ENCODE measurements around the gene SLC44A3. TPM values are rescaled to one million over a fixed set of nuclear protein-coding genes. Genes with fewer than 3 reads are reported as not detected.

Gene SLC44A3
- polyA plus RNA-seq, 4 donors, result 11.6 to 103 (median 78.2) TPM

DNA sequence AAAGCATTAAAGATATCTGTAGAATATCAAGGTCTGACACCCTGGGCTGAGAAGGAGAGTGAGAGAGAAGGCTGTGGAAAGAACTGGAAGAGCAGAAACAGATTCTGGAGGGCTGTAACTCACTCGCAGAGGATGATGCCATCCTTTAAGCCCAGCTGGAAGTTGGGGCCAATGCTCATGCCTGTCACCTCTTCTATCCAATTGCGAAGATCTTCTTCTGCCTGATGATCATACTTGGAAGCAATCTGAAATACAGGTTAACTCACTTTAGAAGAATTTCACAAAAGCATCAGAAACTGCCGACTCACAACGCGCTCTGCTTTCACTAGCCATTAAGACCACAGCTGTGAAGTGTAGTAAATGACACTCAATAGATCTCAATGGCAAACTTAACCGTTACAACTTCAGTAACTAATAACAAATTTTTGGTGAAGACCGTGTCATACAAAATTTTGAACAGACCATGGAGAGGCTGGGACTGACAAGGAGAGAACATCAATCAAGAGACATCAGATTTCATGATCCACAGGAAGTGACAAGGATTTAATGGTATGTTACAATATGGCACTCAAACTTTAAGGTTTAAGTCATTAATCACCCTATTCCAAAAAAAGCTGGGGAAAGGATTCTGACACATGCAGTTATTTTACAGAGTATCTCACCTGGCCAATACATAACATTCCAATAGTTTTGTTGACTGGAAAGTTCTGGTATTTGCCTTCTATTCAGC is 83.3 kb downstream of the SLC44A3 start:
- DNase-seq (ENCODE audit: low read depth in 4 of 4, low spot score in 3 of 4), result no peak

- DNase-seq (ENCODE audit: low read depth in 4 of 4, low spot score in 3 of 4), result no peak
Measured at GRCh38 chr1:94905207-94905606, 85.0 kb downstream of the SLC44A3 start.

GRCh38 chr1:94906382-94906781 is 86.2 kb downstream of the SLC44A3 start:
- DNase-seq (ENCODE audit: low read depth in 4 of 4, low spot score in 3 of 4), result no peak

GRCh38 chr1:94907136-94907535 is 87.0 kb downstream of the SLC44A3 start:
- DNase-seq (ENCODE audit: low read depth in 4 of 4, low spot score in 3 of 4), result no peak

DNA sequence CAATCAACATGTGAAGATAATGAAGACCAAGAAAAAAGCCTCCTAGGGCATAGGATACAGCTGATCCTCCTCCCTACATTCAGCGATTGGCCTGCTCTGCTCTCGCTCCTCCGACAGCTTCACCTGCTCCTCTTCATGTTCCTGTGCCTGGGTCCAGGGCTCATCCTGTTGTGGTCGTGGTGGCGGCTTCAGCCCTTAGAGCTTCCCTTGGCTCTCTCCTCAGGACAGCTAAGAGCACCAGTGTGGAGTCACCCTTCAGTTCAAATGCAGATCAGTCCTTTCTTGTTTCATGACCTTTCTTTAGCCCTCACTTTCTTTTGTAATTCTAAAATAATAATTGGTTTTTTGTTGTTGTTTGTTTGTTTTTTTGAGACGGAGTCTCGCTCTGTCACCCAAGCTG is 88.0 kb downstream of the SLC44A3 start:
- DNase-seq (ENCODE audit: low read depth in 4 of 4, low spot score in 3 of 4), result no peak

DNA sequence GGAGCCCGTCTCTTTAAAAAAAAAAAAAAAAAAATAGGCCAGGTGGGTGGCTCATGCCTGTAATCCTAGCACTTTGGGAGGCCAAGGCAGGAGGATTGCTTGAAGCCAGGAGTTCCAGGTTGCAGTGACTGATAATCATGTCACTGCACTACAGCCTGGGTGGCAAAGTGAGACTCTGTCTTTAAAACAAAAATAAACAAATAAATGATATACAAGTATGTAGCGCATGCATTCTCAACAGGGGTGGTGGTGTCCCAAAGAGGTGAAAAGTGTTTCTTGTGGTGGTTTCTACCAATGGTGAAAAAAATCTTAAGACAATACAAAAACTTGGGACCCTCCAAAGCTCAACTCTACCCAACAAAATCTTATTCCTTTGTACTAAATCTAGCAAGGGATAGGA is 88.8 kb downstream of the SLC44A3 start:
- no peak for DNase-seq (ENCODE audit: low read depth in 4 of 4, low spot score in 3 of 4)

GRCh38 chr1:94909486-94909885 is 89.3 kb downstream of the SLC44A3 start:
- no peak for DNase-seq (ENCODE audit: low read depth in 4 of 4, low spot score in 3 of 4)

GRCh38 chr1:94912263-94913184 is 92.4 kb downstream of the SLC44A3 start:
- DNase-seq (ENCODE audit: low read depth in 4 of 4, low spot score in 3 of 4), result no peak

DNA sequence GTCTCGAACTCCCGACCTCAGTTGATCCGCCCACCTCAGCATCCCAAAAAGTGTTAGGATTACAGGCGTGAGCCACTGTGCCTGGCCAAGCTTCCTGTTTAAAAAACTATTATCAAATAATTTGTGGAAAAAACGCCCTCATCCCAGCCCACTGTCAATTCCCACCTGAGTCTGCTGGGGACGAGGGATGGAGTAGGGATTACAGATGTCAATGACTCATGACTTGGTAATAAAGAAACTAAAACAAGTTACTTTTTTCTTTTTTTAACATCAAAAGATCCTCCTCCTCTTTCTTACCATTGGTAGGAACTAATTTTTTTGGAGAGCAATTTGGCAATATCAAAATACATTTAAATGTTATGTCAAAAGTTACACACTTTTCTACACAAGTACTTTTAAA is 97.1 kb downstream of the SLC44A3 start:
- no peak for DNase-seq (ENCODE audit: low read depth in 4 of 4, low spot score in 3 of 4)

DNA sequence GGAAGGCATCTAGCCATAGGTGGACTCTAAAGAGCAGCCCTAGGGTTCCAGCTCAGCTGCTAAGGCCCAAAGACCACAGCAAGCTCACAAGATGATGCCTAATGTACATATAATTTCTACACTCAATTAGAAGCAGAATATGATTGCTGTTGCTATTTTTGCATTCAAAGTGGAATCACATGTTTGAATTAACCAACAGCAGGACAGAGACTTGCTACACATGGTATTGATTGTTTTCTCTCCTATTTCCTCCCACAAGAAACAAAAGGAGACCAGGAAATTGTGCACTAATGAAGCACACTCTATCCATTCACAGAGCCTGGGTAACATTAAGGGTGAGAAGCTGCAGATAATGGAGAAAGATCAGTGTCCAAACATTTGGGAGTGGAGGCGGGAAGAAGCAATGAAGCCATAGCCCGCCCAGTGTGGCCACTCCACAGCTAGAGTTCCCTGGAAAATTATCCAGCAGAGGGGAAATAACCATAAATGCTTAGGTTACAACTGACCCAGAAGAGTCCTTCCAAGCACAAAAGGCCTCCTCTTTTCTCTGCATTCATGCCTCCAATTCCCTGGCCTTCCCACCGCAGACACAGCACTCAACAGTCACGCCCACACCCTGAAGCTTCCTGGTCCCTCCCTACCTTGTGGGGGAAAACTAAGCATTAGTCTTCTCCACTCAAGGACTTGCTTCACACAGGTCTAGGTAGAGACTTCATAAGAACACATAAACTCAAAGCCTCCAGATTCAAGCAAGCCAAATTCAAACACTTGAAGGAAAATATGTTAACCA is 99.3 kb downstream of the SLC44A3 start:
- no peak for DNase-seq (ENCODE audit: low read depth in 4 of 4, low spot score in 3 of 4)

- DNase-seq (ENCODE audit: low read depth in 4 of 4, low spot score in 3 of 4), result no peak
Measured at GRCh38 chr1:94920061-94920460, 99.9 kb downstream of the SLC44A3 start.

DNA sequence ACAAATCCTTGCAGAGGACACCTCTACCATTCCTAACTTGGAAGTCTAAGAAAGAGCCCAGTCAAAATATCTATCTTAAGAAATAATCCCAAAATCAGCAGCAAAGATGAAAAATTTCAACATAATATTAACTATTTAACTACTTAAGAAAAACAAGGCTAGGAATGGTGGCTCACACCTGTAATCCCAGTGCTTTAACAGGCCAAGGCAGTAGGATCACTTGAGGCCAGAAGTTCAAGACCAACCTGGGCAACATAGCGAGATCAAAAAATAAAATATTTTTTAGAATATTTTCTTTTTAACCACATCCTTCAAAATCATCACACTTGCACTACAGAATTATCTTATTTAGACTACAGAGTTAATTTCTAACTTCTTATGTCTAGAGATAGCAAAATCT is 101.8 kb downstream of the SLC44A3 start:
- no peak for DNase-seq (ENCODE audit: low read depth in 4 of 4, low spot score in 3 of 4)

DNA sequence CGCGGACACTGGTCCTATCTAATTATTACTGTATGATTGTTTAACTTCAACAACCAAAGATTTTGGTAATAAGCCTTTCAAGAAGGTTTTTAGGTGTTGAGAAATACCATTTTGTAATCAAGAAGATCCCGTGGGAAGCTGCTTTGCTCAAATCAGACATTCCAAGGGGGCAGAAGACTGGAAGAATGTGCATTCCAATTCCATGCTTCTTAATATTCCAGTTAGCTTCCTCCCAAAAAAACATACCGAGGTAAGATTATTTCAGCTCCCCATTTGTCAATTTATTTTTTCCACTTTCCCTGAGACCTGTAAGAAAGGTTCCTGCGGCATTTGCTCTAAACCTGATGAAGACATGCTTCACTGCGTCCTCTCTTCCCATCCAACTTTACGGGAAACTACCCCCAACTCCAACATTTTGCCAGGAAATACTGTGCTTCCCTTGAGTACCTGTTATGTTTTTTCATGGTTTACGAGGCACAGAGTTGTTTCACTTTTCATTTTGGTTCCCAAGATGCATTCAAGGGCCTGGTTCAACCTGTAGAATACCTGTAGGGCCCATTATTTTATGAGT is 102.7 kb downstream of the SLC44A3 start:
- no peak for DNase-seq (ENCODE audit: low read depth in 4 of 4, low spot score in 3 of 4)

- DNase-seq (ENCODE audit: low read depth in 4 of 4, low spot score in 3 of 4), result no peak
Measured at GRCh38 chr1:94925004-94925403, 104.8 kb downstream of the SLC44A3 start.

DNA sequence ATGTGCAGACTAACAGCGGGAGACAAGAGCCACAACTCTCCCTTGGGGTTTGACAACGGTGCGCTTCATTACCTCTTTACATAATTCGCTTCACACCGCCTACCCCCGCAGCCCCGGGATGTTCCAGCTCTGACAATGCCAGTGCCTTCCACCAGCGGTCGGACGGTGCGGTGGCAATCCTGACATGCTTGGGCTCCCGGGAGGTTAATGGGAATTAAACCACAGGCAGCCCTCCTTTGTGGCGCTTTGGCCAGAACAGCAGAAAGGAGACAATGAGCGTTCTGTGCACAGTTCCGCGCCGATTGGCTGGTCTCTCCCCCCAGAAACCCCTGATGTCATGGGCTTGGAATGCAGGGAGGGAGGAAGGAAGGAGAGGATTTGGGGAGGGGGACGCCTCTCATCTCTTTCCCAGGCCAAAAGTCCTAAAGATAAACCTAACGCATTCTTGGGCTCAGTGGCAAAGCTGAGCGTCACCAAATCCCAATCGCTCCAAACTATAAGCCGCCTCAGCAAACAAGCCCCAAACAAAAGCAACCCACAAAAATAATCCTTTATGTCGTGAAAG is 105.5 kb downstream of the SLC44A3 start:
- DNase-seq (ENCODE audit: low read depth in 4 of 4, low spot score in 3 of 4), result peak; percentile 80 to 88 (median 84)

GRCh38 chr1:94926126-94926914 is 106.2 kb downstream of the SLC44A3 start:
- DNase-seq (ENCODE audit: low read depth in 4 of 4, low spot score in 3 of 4), result peak in 2 of 4 donors; percentile 46 to 54

DNA sequence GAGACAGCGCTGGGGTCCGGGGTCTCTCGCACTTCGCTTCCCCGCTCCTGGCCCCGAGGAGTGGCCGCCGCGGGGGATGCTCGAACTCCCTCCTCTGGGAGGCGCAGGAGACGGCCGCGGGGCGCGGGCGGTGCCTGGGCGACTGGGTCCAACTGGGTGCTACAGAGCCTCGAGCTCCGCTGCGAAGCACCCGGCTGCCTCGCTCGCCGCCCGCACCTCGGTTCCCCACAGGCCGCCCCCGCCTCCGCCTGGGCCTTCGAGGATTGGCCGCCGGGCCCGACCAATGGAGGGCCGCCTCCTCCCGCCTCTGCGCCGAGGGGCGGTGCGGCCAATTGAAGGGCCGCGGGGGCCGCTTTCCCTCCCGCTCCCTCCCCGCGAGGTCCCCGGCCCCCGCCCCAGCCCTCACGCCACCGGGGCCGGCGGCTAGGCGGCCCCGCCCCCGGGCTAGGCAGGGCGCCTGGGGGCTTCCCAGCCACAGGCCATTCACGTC is 106.8 kb downstream of the SLC44A3 start, which contains the start of gene CNN3:
TSS of gene CNN3 (minus strand) at position 196 of the 490 bp plus-strand sequence. CDS start 216 bp downstream, outside the sequence.
- DNase-seq (ENCODE audit: low read depth in 4 of 4, low spot score in 3 of 4), result peak; percentile 73 to 88 (median 86)

GRCh38 chr1:94927405-94928175 is 107.4 kb downstream of the SLC44A3 start:
- DNase-seq (ENCODE audit: low read depth in 4 of 4, low spot score in 3 of 4), result peak in 1 of 4 donors; percentile 29

Measured in left renal pelvis (tissue), 4 donors.